ENCODE results near the gene OBSCN.

- no peak for TF ChIP-seq EP300 (IDR thresholded peaks at IDR 0.05)
- no peak for TF ChIP-seq CTCF (IDR thresholded peaks at IDR 0.05)
- no peak for TF ChIP-seq POLR2A (IDR thresholded peaks at IDR 0.05)
Measured at GRCh38 chr1:228208831-228209551, 1.1 kb downstream of the OBSCN start.

Measured in suprapubic skin (tissue), 3 donors.